ENCODE results near the gene CSRNP2.

CSRNP2 gene

DNA sequence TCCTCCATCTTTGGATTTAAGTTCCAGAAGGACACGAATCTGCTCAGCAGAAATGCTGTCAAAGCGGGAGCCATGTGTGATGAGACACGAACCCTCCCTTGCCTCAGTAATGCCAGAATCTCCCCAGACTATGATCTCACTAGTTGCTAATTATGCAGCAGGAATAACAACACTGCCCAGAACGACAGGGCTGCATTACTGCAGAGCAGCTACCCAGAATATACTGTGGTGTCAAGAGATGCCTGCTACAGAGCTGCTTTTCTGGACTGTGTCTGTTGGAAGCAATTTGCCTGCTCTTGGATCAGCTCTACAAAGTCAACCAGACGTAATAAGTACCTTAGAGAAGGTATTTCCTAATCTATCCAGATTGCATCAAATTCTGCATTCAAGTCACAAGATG lies 5.5 kb downstream of the CSRNP2 start:
- no peak for DNase-seq

DNA sequence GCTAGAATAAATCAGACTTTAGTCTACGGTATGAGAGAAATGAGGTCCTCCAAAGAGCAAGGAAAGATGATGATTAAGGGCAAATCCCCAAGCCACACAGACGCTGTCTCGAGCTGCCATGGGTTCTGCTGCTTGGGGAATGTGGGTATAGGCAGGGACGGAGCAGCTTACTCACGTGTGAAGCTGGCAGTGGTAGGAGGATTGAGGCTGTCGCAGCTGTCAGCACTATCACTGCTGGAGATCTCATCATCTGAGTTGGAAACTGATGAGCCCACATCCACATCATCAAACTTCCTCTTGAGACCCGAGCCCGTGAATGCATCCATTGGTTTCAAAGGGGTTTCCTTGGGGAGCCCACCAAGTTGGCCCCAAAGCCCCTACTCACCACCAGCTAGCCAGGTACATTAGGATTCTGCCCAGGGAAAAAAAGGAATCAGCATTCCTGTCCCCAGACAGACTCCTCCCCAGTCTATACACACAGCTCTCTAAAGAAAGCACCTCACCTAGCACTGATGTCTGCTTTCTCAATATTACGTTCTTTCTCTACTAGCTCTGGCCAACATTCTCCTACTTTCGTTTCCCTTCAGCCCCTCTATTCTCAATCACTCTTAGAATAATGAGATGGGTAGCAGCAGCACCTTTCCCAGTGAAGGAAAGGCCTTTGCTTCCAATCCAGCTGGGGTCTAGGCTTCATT lies 7.0 kb downstream of the CSRNP2 start:
- DNase-seq, result no peak

DNA sequence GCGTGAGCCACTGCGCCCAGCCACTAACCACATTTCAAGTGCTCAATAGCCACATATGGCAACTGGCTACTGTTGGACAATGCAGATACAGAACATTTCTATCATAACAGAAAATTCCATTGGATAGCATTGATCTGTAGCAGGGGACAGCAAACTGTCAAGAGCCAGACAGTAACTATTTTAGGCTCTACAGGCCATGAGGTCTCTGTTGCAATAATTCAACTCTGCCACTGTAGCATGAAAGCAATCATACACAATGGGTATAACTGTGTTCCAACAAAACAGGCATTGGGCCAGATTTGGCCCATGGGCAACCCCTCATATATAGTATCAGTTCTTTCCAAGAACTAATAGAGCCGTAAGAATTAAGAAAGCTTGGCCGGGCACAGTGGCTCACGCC lies 8.0 kb downstream of the CSRNP2 start:
- DNase-seq, result peak; percentile 77

DNA sequence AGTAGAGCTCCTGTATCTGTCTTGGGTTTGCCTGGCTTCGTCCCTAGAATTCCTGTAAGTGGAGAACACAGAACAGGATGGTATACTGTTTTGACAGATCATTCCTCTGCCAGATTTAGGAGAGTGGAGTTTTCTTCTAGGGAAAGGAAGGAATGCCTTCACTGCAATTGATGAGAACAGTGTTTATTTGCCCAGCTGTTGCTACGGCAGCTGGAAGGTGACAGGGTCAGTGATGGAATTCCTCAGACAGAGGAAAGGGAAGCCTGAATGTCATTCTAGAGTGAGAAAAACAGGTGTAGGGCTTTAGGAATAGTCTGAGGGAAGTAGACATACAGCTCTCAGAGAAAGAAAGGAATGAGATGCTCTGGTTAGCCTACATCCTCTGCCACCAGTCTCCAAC lies 11.7 kb downstream of the CSRNP2 start:
- DNase-seq, result no peak

DNA sequence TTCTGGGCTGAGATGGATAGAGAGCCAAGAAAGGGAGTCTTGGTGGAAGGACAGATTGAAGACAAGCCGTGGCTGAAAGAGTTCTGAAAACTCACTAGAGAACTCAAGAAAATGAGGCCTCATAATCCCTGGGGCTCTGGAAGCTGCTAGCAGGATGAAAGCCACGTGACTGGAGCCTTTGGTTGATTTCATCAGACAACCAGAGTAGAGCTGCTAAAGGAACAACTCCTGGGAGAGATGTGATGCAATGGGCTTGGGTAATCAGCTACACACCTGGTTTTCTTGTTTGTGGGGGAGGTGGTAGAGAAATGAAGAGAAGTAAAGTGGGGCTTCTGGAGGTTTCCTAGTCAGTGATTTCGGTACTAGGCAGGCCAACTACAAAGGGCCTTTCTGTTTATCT lies 13.4 kb downstream of the CSRNP2 start:
- DNase-seq, result peak; percentile 79

DNA sequence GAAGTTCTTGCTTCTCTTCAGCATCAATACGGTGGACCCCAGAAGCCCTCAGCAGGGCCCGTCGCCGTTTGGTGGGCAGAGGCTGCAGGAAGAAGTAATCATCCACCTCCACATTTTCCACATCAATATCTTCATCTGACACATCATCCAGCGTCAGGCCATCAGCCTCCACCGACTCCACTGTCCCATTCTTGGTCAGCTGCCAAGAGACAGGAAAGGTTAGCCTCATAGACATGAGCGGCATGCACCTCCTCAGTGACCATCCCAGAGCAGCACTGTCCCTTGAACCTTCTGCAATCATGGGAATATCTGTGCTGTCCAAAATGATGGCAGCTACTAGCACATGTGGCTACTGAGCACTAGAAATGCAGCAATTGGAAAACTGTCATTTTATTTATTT lies 15.6 kb downstream of the CSRNP2 start:
- DNase-seq, result no peak

DNA sequence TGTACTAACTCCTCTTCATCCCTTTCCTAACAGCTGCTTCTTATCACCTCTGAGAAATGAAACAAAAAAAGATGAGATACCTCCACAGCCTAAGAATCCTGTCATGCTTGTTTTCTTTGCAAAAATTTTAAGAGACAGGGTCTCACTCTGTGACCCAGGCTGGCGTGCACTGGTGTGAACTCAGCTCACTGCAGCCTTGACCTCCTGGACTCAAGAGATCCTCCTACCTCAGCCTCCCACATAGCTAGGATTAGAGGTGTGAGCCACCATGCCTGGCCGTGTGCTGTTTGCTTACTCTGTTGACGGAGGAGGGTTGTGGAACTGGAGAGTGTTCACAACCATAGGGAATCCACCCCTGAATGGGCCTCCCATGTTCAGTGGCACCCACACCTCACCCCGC lies 16.2 kb downstream of the CSRNP2 start:
- no peak for DNase-seq

DNA sequence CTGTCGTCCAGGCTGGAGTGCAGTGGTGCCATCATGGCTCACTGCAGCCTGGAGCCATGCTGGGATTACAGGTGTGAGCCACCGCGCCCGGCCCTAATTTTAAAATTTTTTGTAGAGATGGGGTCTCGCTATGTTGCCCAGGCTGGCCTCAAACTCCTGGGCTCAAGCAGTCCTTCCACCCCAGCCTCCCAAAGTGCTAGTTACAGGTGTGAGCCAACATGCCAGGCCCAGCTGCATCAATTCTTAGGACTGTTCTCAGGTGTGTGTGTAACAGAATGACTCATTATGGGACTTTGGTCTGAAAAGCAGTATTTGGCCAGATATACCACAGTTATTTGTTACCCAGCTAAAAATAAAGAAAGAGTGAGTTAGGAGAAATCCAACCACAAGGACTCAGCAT lies 17.9 kb downstream of the CSRNP2 start:
- DNase-seq, result no peak

DNA sequence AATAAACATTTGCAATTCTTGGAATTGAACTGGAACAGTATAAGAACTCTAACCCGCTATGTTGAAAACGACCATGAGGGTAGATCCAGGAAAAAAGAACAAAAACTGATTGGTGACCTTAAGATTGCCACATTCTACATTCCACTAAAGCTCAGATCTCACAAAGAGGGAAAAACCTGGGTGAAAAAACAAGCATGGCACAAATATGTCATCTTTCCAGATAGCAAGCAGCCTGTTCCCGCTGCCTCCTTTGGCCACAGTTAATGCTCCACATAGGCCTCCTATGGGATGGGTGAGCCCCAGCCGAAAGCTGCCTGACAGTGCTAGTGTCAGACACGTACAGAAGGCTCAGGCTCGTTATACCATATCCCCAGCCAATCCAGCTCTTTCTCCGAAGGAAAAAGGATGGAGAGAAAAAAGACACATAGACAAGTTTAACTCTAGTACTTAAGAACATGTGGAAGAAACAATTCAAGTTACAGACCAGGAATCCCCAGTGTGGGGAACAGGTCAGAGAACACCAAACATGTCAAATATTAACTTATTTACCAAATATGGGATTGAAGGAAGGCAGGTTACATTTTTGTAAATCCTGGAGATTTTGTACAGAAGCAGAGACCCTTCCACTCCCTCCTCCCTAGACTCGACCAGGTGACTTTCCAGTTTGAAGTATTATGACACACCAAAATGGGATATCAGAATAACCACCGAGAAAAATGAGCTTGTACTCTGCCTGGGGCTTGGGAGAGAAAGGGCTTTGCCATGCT lies 20.6 kb downstream of the CSRNP2 start:
- DNase-seq, result no peak

DNA sequence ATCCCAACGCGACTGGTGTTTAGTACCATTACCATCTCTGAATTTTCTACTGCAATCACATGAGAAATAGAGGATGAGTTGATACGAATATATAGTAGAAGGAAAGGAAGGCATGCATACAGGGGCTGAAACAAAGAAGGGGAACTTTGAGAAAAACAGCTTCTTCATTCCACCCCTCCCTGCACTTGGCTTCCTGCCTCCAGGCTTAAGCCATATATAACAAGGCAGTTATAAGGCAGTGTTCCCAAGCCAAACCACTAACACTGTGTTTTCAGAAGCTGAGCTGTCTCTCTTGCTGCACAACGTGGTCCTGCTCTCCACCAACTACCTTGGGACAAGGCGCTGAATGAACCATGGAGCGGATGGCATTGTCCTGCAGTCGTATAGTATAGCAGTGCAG lies 24.3 kb downstream of the CSRNP2 start:
- DNase-seq, result peak; percentile 60

DNA sequence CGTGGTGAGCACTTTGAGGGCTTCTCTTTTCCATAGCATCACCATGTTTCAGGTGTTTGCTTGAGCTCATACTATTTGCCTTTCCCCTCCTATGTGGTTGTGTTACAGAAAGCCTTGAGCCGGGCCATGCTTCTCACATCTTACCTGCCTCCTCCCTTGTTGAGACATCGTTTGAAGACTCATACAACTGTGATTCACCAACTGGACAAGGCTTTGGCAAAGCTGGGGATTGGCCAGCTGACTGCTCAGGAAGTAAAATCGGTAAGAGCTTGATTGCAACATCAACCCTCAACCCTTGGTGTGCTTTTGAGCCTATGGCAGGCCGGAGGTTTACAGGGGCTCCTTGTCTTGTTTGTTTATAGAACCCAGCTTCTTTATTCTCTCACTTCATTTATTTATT lies 27.2 kb downstream of the CSRNP2 start:
- peak; percentile 91 for DNase-seq

DNA sequence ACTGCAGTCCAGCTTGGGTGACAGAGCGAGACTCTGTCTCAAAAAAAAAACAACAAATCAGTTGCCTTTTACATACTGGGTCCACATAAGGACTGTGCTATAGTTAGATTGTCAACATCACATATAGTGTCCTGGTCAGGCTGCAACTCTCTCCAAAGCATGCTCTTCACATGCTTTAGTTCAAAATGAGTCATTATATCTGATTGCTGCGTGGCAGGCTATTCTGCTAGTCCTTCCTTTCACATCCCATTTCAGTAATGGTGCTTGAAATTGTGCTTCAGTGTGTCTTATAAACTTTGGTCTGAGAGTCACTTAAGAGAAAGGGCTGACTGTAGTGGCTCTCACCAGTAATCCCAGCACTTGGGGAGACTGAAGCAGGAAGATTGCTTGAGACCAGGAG lies 28.3 kb downstream of the CSRNP2 start:
- peak; percentile 65 for DNase-seq

DNA sequence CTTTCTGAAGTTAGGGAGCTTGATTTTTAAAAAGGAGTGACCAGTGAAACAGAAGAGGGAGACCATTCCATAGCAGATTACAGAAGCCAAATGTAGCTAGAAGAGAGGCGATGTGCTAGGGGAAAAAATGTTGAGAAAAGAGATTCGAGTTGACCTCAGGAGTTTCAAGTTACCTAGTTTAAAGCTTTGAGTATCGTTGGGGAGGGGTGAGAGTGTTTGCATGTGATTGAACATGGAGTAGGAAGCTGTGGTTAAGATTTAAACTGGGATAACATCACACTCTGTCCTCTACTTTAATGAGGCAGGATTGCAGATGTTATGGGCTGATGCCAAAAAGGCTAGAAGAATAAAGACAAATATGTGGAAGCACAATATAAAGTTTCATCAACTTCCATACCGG lies 31.6 kb downstream of the CSRNP2 start:
- DNase-seq, result no peak

DNA sequence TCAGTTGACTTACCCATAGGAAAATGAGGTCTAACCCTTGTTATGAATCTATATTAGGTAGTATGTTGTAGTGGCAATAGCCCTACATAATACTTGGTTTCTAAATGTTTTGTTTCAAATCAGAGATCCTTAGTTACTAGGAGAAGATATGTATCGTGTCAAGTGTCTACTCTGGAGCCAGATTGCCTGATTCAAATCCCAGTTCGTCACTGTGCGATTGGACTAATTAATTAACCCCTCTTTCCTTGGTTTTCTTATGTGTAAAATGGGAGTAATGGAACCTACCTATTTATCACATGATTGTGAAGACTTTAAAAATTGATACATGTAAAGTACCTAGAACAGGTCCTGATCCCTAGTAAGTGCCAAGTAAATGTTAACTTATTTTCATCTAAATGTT lies 33.9 kb downstream of the CSRNP2 start:
- DNase-seq, result no peak

DNA sequence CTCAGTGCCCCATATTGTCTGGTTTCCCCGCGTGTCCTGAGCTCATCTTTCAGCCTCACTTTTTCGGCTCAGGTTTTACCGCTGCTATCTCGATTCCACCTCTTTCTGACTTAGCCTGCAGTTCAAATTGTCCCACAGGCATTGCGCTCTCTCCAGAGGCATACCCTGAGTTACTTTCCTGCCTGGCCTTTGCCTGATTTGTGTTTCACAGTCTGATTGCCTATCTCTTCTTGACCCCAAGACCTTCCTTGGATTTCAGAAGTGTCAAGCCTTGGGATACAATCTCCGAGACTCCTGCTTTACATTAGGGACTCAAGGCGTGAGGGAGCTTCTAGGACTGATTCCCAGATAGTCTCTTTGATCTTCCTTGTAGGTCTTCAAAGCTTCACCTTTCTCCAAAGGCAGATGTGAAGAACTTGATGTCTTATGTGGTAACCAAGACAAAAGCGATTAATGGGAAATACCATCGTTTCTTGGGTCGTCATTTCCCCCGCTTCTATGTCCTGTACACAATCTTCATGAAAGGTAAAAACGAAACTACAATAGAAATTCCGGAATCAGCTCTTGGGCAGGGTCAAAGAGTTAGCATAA lies 34.6 kb downstream of the CSRNP2 start:
- DNase-seq, result no peak

DNA sequence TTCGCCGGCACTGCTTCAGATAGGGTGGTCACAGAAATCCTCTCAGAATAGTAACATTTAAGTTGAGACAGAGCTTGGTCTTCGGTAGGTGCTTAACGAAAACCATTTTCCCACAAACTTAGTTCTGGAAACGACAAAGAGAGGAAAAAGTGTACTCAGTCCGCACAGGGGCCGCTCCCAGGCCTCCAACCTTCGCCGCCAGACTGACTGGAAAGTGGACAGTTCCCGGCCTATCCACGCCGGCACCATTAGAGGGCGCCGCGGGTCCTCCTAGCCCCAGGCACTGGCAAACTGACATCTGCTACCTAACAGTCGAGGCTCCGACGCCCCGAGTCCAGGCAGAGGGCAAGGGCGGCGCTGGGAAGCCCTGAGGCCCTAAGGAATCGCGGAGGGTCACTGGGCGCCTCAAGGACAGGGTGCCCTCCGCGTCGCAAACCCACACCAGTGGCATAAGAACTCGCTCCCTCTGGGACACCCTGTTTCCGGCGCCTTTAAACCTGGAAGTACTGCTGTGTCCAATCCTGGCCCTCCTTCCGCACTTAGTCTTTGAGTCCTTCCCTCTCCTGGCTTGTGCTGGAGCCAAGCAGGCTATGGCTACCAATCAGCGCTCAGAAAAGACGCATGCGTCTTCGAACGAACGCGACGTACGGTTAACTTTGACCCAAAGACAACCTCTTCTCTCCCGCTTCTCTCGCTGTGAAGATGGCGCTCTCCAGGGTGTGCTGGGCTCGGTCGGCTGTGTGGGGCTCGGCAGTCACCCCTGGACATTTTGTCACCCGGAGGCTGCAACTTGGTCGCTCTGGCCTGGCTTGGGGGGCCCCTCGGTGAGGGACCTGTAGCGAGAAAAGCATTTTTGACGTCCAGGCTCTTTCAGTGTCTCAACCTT lies 35.5 kb downstream of the CSRNP2 start, which contains the start of gene LETMD1:
LETMD1 (plus strand) TSS at position 673 of the 886 bp plus-strand sequence; CDS start at position 703, 30 bp downstream.
- peak; percentile 99 for DNase-seq

DNA sequence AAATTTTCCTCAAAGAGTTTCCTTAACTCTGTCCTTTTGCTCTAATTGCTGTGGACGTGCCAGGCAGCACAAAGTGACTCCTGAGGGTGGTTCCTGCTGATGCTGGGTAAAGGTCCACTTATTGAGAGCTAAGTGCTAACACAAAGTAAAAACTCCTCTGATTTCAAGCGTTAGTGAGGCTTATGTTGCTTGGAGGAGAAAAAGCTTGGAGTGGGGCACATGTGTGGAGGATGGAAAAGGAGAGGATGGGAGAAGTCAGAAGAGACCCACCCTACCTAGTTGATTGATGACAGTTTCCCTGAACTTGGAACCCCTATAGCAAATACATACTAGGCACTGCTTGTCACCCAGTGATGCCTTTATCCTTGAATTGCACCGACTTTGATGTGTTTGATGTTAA lies 47.1 kb downstream of the CSRNP2 start:
- no peak for DNase-seq

DNA sequence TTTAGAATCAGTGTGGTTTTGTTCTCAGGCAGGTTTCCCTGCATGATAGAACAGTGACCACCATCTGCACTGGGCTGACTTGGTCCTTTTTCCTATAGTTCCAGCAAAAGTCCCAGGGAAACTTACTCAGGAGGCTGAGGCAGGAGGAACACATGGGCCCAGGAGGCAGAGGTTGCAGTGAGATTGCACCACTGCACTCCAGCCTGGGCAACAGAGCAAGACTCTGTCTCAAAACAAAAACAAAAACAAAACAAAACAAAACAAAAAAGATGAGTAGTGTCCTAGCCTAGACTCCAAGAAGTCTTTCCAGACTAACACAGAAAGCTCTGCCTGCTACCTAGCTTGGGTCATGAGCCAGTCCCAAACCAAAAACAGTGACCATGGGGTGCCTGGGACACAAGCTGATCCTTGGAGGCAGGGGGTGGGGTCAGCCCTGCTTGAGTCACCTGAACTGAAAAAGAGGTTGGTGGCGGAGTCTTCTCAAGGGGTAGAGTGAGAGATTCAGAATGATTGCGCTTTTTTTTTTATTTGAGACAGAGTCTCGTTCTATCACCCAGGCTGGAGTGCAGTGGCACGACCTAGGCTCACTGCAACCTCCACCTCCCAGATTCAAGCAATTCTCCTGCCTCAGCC lies 49.8 kb downstream of the CSRNP2 start:
- no peak for DNase-seq

DNA sequence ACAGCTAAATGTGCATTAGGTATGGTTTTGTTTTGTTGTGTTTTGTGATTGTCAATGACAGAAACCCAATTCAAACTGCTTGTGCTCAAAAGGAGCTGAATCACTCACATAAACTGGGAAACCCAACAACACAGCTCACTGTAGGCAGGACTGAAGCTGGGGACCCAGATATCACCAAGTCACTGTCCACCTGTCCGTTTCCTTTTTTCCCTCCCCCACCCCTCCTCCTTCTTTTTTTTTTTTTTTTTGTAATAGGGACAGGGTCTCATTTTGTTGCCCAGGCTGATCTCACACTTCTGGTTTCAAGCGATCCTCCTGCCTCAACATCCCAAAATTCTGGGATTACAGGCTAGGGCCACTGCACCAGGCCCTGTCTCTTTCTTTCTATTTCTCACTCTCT lies 50.3 kb downstream of the CSRNP2 start:
- no peak for DNase-seq

DNA sequence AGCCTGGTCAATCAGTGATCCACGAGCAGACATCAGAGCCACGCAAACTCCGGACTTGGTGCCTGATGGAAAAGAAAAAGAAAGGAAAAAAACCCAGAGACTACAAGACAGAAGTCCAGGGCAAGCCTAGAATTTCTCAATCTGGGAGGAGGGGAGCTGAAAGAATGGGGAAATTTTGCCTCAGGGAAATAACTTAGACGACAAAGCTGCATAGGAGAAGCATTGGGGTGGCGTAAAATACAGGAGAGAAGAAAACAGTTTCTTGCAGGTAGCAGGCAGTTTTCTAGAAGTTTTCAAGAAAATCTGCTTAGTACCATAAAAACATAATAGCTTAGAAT lies 54.6 kb downstream of the CSRNP2 start:
- no peak for DNase-seq

DNA sequence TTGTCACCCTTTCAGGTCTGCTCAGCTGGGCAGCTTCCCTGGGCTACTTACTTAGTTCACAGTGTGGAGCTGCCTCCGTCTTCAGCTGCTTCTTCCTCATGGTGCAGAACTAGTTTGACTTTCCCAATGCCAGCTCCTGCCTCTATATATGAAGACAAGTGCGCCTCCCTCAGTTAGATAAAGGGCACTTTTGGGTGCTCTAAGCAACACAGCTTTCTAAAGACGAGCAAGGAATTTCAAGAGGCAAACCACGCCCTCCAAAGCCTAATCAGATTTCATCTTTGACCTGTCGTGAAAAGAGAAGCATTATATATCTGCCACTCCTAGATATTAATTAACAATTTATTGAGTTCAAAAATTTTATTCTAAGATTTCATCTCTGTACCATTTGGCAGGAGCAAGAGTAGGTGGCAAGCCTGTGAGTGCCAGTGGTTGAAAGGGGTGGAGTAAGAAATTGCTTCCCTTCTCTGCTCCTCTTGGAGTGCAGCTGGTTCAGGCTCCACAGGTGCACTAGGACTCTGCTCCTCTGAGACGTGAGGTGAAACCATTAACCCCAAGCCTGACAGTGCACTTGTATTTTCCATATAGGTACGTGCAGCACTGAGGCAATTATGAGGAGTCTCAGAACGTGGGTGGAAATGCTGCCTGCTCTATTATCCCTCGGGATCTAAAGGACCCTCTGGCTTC lies 55.1 kb downstream of the CSRNP2 start:
- DNase-seq, result peak; percentile 81

DNA sequence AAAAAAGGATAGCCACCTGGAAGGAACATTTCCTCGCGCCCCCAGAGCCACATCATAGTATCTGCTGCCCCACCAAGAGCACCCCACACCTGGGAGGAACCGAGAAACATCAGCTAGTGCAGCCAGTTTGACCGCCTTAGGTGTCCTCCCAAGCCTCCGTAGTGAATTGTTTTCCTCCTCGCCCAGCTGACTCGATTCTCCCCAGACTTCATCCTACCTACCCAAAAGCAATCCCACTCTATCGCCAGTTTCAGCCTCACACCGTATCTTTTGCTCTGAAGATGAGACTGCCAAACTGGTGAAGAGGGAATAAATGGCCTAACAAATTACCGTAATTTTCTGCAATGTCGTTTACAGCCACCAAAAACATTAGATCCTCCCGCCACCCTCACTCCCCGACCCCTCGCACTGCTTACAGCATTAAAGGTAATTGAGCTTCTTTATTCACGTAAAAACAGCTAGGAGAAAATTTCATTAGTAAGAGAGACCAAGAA lies 56.0 kb downstream of the CSRNP2 start:
- DNase-seq, result no peak

All from MV-4-11 (cell line).